Vagina (tissue), 2 donors: Measurements from ENCODE around the gene ECHDC3.

Experiments
- CTCF ChIP-seq, 3 experiments: fragments of 450-650 bp in 2 of 3; fragments of 200-600 bp in 1 of 3; sonication (generic) in 1 of 3; IDR thresholded peaks; one replicate each; pipeline ENCODE4 v1.5.1; 2017 to 2019; ENCODE audit warnings: antibody characterized with exemption in 3 of 3, mild to moderate bottlenecking in 2 of 3, moderate library complexity in 2 of 3
- POLR2AphosphoS5 ChIP-seq, 2 donors: sonication (generic); formaldehyde crosslinking; IDR thresholded peaks; one replicate each; pipeline ENCODE4 v1.9.0; 2017; ENCODE audit warnings: antibody characterized with exemption in 2 of 2, mild to moderate bottlenecking in 2 of 2, low read depth in 1 of 2; ENCODE audit not compliant: insufficient read depth in 1 of 2

- TF ChIP-seq CTCF (IDR thresholded peaks at IDR 0.05) (no peak), POLR2AphosphoS5 (IDR thresholded peaks at IDR 0.05; ENCODE audit: insufficient read depth in 1 of 2, low read depth in 1 of 2) (peak in 1 of 2 donors; percentile 58)
Measured at GRCh38 chr10:11746883-11747539, 4.8 kb downstream of the ECHDC3 start.
